Keratinocyte (primary cell): ENCODE results near the gene CABP2. TPM values are rescaled to one million over a fixed set of nuclear protein-coding genes. Genes with fewer than 3 reads are reported as not detected.

ENCODE experiments used
- DNase-seq: peaks from one replicate; pipeline ENCODE4 v3.0.0-alpha.2; 2011; ENCODE audit warnings: low read depth, missing footprints, low spot score
- FAIRE-seq: peaks from 2 replicates; lab custom pipeline; 2011; peaks lifted over from hg19 to GRCh38; lab: Jason Lieb, UNC
- H2AFZ ChIP-seq: 2 replicates; pipeline ENCODE4 v1.6.0; 2012; ENCODE audit warnings: low read length, control low read depth, inconsistent platforms; ENCODE audit not compliant: control insufficient read depth
- H3K27ac ChIP-seq: 2 replicates; pipeline ENCODE4 v1.5.1; 2011; ENCODE audit warnings: low read length; ENCODE audit not compliant: control insufficient read depth, insufficient read depth
- H3K27me3 ChIP-seq: 3 replicates; pipeline ENCODE4 v1.6.0; 2011; ENCODE audit warnings: low read length; ENCODE audit not compliant: control insufficient read depth, insufficient read depth; ENCODE audit errors: extremely low read depth
- H3K36me3 ChIP-seq, 2 experiments: 2 replicates in 1 of 2; 3 replicates in 1 of 2; pipeline ENCODE4 v1.5.1; 2011; ENCODE audit warnings: low read length in 2 of 2, mild to moderate bottlenecking in 1 of 2; ENCODE audit not compliant: control insufficient read depth in 2 of 2, insufficient read depth in 2 of 2; ENCODE audit errors: extremely low read depth in 1 of 2
- H3K4me1 ChIP-seq: 3 replicates; pipeline ENCODE4 v1.5.1; 2011; ENCODE audit warnings: low read length; ENCODE audit not compliant: control insufficient read depth, insufficient read depth; ENCODE audit errors: extremely low read depth
- H3K4me2 ChIP-seq: 3 replicates; pipeline ENCODE4 v1.6.0; 2011; ENCODE audit warnings: low read depth, low read length; ENCODE audit not compliant: control insufficient read depth, insufficient read depth; ENCODE audit errors: extremely low read depth
- H3K4me3 ChIP-seq, 3 experiments: fragments of 200-600 bp in 1 of 3; sonication (generic) in 1 of 3; 2 replicates in 2 of 3; 3 replicates in 1 of 3; pipeline ENCODE4 v1.5.1; 2011 to 2016; ENCODE audit warnings: low read length in 3 of 3, mild to moderate bottlenecking in 3 of 3, control low read depth in 2 of 3, inconsistent platforms in 1 of 3, low read depth in 1 of 3, mixed read lengths in 1 of 3, mixed run types in 1 of 3, moderate library complexity in 1 of 3; ENCODE audit not compliant: control insufficient read depth in 2 of 3, insufficient read depth in 2 of 3; ENCODE audit errors: extremely low read depth in 1 of 3
- H3K79me2 ChIP-seq: 2 replicates; pipeline ENCODE4 v1.6.0; 2012; ENCODE audit warnings: low read length; ENCODE audit not compliant: control insufficient read depth, insufficient read depth
- H3K9ac ChIP-seq: 3 replicates; pipeline ENCODE4 v1.6.0; 2011; ENCODE audit warnings: low read length; ENCODE audit not compliant: control insufficient read depth, insufficient read depth; ENCODE audit errors: extremely low read depth
- H3K9me1 ChIP-seq: 3 replicates; pipeline ENCODE4 v1.6.0; 2011; ENCODE audit warnings: low read length; ENCODE audit not compliant: control insufficient read depth, insufficient read depth; ENCODE audit errors: extremely low read depth
- H3K9me3 ChIP-seq: 2 replicates; pipeline ENCODE4 v1.5.1; 2012; ENCODE audit warnings: low read depth, low read length; ENCODE audit not compliant: control insufficient read depth
- H4K20me1 ChIP-seq: 3 replicates; pipeline ENCODE4 v1.6.0; 2011; ENCODE audit warnings: low read length; ENCODE audit not compliant: control insufficient read depth, insufficient read depth; ENCODE audit errors: extremely low read depth
- CTCF ChIP-seq, 3 experiments: IDR thresholded peaks in 1 of 3; conservative IDR thresholded peaks in 1 of 3; optimal IDR thresholded peaks in 1 of 3; 2 replicates in 2 of 3; 3 replicates in 1 of 3; pipeline versions ENCODE3 to v1.5.1; 2011; ENCODE audit warnings: low read length in 3 of 3, mild to moderate bottlenecking in 3 of 3, moderate library complexity in 2 of 3, control low read depth in 1 of 3, inconsistent platforms in 1 of 3; ENCODE audit not compliant: insufficient read depth in 2 of 3; ENCODE audit errors: extremely low read depth in 1 of 3
- EZH2 ChIP-seq: IDR thresholded peaks from one replicate; pipeline ENCODE4 v1.6.1; 2012; ENCODE audit warnings: inconsistent platforms, mild to moderate bottlenecking, low read length, moderate library complexity
- dilution Hi-C: fragments of 300-500 bp; cut with MboI; formaldehyde crosslinking; loops from one replicate; pipeline ENCODE4 v1.7.0; 2020; ENCODE audit warnings: low sequenced_read_pairs; ENCODE audit not compliant: extremely low pct_ligation_motif_present
- polyA plus RNA-seq, 5 experiments: library from polyadenylated mRNA; depleted of rRNA in 3 of 5; stranded (reverse) in 3 of 5; stranded (forward) in 1 of 5; unstranded in 1 of 5; fragments of >200 nt; gene quantifications; 1 replicate in 1 of 5; 2 replicates in 3 of 5; 3 replicates in 1 of 5; pipeline versions ENCODE4 v1.2.1 to v1.2.3, GENCODE V29; 2011 to 2012; ENCODE audit warnings: missing spikeins in 2 of 5, low read depth in 1 of 5, low replicate concordance in 1 of 5

The CABP2 gene
- polyA plus RNA-seq, 1 donor (not counting 4 experiments of a cell fraction or from before 2014, with no cell fraction given) = not detected

- H4K20me1 ChIP-seq = no peaks in the 10 kb centered on the region
- H3K36me3 ChIP-seq = no peaks in the 10 kb centered on the region
- no peak overlapping the region for H3K4me3 ChIP-seq
- dilution Hi-C loops = no loop called here
- H3K4me1 ChIP-seq = peaks cover 27% of the 10 kb centered on the region
- H3K9me1 ChIP-seq = no peaks in the 10 kb centered on the region
- H3K4me2 ChIP-seq = no peak overlapping the region
- H3K27me3 ChIP-seq = no peaks in the 10 kb centered on the region
- DNase-seq (no peak), FAIRE-seq (no peak)
- H3K79me2 ChIP-seq = peaks cover 7% of the 10 kb centered on the region
- no peak overlapping the region for H3K27ac ChIP-seq
- no peak overlapping the region for H2AFZ ChIP-seq
- no peaks in the 10 kb centered on the region for H3K9me3 ChIP-seq
- TF ChIP-seq EZH2 (no peak), CTCF (optimal IDR thresholded peaks at IDR 0.05 in 1 of 3, IDR thresholded peaks at IDR 0.05 in 1 of 3, conservative IDR thresholded peaks at IDR 0.05 in 1 of 3; ENCODE audit: extremely low read depth in 1 of 3, insufficient read depth in 2 of 3, low read length in 3 of 3) (no peak)
- H3K9ac ChIP-seq = no peak overlapping the region
Observed at GRCh38 chr11:67510023-67510345, 13.3 kb downstream of the CABP2 start.

- DNase-seq = peak; percentile 75
- Histone ChIP-seq H3K27me3 (no peaks in the 10 kb centered on the region), H3K4me3 (peak overlapping the region; percentile 80 to 89 (median 83)), H2AFZ (peak overlapping the region; percentile 94), H3K79me2 (peaks cover 13% of the 10 kb centered on the region), H3K4me1 (peaks cover 27% of the 10 kb centered on the region), H4K20me1 (no peaks in the 10 kb centered on the region), H3K36me3 (no peaks in the 10 kb centered on the region), H3K9me1 (no peaks in the 10 kb centered on the region), H3K4me2 (peak overlapping the region; percentile 87), H3K27ac (peak overlapping the region; percentile 93), H3K9ac (peak overlapping the region; percentile 90), H3K9me3 (no peaks in the 10 kb centered on the region)
- TF ChIP-seq EZH2 (no peak), CTCF (optimal IDR thresholded peaks at IDR 0.05 in 1 of 3, IDR thresholded peaks at IDR 0.05 in 1 of 3, conservative IDR thresholded peaks at IDR 0.05 in 1 of 3; ENCODE audit: extremely low read depth in 1 of 3, insufficient read depth in 2 of 3, low read length in 3 of 3) (no peak)
- dilution Hi-C loops = no loop called here
- no peak for FAIRE-seq
Observed at GRCh38 chr11:67508486-67509121, 14.6 kb downstream of the CABP2 start.
